ENCODE measurements around the gene SURF1.

The SURF1 gene

DNA sequence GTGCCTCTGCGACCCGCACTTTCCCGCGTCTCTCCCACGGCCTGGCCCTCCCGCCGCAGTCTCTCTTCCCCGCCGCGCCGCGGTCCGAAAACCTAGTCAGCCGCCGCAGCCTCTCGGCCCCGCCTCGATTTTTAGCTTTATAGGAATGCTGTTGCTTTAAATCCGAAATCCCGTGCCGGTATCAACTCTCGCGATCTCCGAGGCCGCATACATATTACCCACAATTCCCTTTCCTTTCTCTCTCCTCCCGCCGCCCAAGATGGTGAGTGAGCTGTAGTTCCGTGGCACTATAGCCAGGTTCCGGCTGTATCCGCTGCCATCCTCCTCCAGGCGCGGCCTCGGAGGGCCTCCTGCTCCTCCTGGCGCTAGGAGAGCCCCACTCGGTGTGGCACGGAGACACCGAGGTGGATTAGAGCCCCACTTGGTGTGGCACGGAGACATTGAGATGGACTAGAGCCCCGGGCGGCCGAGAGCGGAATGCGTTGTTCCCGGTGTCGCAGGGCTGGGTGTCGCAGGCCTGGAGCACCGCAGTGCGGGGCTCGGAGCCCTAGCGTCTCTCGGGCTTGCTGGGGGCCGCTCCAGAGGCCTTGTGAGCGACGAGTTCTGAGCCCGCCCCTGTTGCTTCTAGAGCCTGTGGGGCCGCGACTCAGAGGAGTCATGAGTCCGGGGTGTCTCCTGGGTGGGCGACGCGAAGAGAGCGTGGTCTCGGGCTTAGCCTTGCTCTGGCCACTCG is 8.1 kb downstream of the SURF1 start, which contains the start of the genes MED22 and RPL7A:
TSS of gene MED22 (minus strand) at position 147 of the 733 bp plus-strand sequence. CDS start 1,469 bp downstream, outside the sequence.
TSS of gene RPL7A (plus strand) at position 234 of the 733 bp plus-strand sequence. CDS start at position 260, 26 bp downstream.
- peak; percentile 95 for DNase-seq (ENCODE audit: low spot score)
- TF ChIP-seq, protein P1, sequence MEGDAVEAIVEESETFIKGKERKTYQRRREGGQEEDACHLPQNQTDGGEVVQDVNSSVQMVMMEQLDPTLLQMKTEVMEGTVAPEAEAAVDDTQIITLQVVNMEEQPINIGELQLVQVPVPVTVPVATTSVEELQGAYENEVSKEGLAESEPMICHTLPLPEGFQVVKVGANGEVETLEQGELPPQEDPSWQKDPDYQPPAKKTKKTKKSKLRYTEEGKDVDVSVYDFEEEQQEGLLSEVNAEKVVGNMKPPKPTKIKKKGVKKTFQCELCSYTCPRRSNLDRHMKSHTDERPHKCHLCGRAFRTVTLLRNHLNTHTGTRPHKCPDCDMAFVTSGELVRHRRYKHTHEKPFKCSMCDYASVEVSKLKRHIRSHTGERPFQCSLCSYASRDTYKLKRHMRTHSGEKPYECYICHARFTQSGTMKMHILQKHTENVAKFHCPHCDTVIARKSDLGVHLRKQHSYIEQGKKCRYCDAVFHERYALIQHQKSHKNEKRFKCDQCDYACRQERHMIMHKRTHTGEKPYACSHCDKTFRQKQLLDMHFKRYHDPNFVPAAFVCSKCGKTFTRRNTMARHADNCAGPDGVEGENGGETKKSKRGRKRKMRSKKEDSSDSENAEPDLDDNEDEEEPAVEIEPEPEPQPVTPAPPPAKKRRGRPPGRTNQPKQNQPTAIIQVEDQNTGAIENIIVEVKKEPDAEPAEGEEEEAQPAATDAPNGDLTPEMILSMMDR (IDR thresholded peaks at IDR 0.05) = no peak
- Histone ChIP-seq H3K4me3 (peak within 1 kb of the TSS; percentile 95), H3K27ac (peak within 1 kb of the TSS; percentile 78 to 96)

DNA sequence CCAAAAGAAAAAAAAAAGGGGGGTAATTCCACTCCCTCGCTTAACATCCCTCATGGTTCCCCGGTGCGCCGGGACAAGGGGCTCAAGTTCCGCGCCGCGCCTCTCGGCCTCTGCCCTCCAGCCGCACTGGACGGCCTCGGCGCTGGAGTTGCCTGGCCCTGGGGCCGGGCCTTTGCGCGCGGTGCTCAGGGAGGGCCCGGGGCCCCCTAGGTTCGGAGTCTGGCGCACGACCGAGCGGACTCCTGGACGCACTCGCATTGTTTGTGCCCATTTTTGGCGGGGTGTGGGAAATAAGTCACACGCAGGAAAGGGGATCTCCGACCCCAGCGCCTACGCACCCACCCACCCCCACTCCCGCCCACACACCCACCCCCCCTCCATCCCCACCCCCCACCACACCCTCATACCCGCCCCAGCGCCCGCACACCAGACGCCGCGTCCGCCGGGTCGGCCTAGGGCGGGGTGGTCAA is 8.7 kb downstream of the SURF1 start:
- H3K27ac ChIP-seq = peak overlapping the region; percentile 78 to 96
- TF ChIP-seq, protein P1 (IDR thresholded peaks at IDR 0.05) = no peak
- peak overlapping the region; percentile 95 for H3K4me3 ChIP-seq
- no peak for DNase-seq (ENCODE audit: low spot score)

DNA sequence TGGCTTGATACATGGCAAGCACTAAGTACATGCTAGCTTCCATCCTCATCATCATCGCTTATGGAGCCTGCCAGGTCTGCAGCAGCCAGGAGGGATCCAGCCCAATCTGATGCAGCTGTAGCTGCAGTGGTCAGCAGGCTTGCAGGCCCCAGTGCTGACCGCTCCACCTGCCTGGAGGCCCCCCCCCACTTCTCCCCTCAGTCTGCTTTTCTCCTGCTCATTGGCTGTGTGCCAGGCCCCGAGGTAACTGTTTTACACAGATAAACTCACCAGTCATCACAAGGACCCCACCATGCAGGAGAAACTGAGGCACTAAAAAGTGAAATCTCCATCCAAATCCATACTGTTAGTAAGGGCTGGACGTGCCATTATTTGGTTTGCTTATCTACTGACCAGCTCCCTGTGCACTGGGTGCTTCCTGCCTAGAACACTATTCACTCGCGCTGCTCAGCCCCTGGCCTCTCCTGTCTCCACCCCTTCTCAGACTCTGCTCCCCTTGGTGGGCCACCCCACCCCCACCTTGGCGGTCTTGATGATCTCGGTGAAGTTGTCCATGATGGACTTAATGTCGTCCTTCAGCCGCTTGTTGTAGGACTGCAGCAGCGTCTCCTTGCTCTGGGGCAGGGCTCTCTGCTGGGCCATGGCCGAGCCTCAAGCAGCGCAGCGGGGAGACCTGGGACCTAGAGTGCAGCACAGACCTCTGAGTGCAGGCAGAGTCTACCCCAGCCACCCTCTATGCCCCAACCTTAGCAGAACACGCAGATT is 10.1 kb downstream of the SURF1 start:
- peak overlapping the region in 1 of 2 donors; percentile 96 for H3K27ac ChIP-seq
- H3K4me3 ChIP-seq = peak overlapping the region; percentile 95
- DNase-seq (ENCODE audit: low spot score) = no peak

DNA sequence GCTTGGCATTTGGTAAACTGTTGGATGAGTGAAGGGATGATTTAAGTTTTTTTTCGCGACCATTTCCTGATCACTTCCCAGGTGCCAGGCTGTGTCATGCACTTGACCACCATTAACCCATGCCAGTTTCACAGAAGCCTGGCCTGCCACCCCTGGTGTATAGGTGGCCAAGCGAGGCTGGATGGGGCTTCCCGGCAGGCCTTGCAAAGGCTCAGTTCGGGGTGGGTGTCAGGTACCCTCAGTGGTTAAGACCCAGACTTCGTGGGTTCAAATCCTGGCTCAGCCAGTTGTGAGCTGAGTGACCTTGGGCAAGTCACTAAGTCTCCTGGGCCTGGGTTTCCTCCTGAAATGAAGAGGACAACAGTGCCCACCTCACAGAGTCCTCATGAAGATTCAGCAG is 10.7 kb downstream of the SURF1 start:
- TF ChIP-seq, protein P1 (IDR thresholded peaks at IDR 0.05) = no peak
- Histone ChIP-seq H3K27ac (no peak overlapping the region), H3K4me3 (no peak overlapping the region)
- DNase-seq (ENCODE audit: low spot score) = no peak

More for the DNA sequence above, 10.1 kb downstream of the SURF1 start:
- TF ChIP-seq, protein P1 (IDR thresholded peaks at IDR 0.05) = no peak

DNA sequence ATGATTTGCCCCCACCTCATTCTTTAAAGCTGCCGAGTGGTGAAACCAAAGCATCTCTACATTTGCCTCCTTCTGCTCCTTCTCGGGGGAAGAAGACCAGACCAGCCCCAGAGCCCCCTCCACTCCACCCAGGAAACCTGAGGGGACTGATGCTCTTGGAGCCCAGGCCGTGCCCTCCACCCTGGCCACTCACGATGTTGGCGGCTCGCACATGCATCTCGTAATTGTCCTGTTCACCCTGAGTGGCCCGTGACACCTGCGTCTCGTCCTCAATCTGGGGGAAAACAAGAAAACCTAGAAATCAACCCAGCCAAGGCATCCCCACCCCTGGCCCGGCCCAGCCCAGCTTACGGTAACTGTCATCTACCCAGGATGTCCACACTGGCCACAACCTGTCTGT is 11.3 kb downstream of the SURF1 start:
- TF ChIP-seq, protein P1 (IDR thresholded peaks at IDR 0.05) = no peak
- no peak for DNase-seq (ENCODE audit: low spot score)
- Histone ChIP-seq H3K27ac (no peak overlapping the region), H3K4me3 (no peak overlapping the region)

DNA sequence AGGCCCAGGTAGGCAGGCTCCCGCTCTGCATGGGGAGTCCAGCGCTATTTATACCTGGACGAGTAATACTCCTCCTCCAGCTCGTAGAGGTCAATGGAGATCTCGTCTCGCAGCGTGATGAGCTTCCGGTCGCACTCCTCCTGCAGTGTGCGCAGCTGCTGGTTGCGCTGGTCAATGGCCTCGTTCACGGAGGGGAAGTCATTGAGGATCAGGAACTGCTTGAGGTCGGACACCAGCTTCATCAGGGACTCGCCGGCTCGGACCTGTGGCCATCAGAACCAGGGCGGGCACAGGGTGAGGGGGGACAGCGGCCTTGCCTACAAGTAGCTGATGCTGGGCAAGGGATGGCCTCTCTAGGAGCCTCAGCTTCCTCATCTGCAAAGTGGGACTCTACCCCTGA is 12.2 kb downstream of the SURF1 start:
- DNase-seq (ENCODE audit: low spot score) = no peak
- Histone ChIP-seq H3K4me3 (no peak overlapping the region), H3K27ac (no peak overlapping the region)
- TF ChIP-seq, protein P1 (IDR thresholded peaks at IDR 0.05) = no peak

Measured in coronary artery (tissue), 2 donors.